SU-DHL-6 (cell line): ENCODE data around the gene CTNNA2.

Experiments used
- H2AFZ ChIP-seq: fragments of 200-600 bp; sonication (generic); 2 replicates; pipeline ENCODE4 v1.6.1; 2014; ENCODE audit warnings: low read depth, mild to moderate bottlenecking, moderate library complexity, mixed read lengths, antibody characterized with exemption, low read length; ENCODE audit not compliant: severe bottlenecking
- H3F3A ChIP-seq: fragments of 200-600 bp; shearing (Covaris generic); 2 replicates; pipeline ENCODE4 v1.6.0; 2016; ENCODE audit warnings: antibody characterized with exemption, mild to moderate bottlenecking; ENCODE audit not compliant: insufficient read depth
- H3K27ac ChIP-seq: fragments of 200-600 bp; sonication (generic); 2 replicates; pipeline ENCODE4 v1.5.1; 2016; ENCODE audit warnings: low read depth, mild to moderate bottlenecking, low read length, moderate library complexity, mixed read lengths
- H3K27me3 ChIP-seq: fragments of 200-600 bp; sonication (generic), shearing (Covaris generic); 2 replicates; pipeline ENCODE4 v1.6.0; 2014; ENCODE audit warnings: mild to moderate bottlenecking, low read length
- H3K36me3 ChIP-seq: fragments of 200-600 bp; sonication (generic); 2 replicates; pipeline ENCODE4 v1.6.1; 2014; ENCODE audit warnings: mild to moderate bottlenecking, low read length, mixed read lengths
- H3K4me2 ChIP-seq: fragments of 300-600, 200-600 bp; shearing (Covaris generic), sonication (generic); 2 replicates; pipeline ENCODE4 v1.6.0; 2014; ENCODE audit warnings: low read length, low read depth, mild to moderate bottlenecking; ENCODE audit not compliant: poor library complexity, severe bottlenecking
- H3K4me3 ChIP-seq: fragments of 200-600 bp; sonication (generic); 2 replicates; pipeline ENCODE4 v1.5.1; 2014; ENCODE audit warnings: antibody characterized with exemption, low read length, mild to moderate bottlenecking, mixed read lengths; ENCODE audit not compliant: insufficient read depth, poor library complexity, severe bottlenecking
- H3K79me2 ChIP-seq: fragments of 200-600 bp; sonication (generic); 2 replicates; pipeline ENCODE4 v1.6.1; 2014; ENCODE audit warnings: mild to moderate bottlenecking, low read length, moderate library complexity; ENCODE audit not compliant: insufficient read depth
- H3K9ac ChIP-seq: fragments of 200-600 bp; sonication (generic); 2 replicates; pipeline ENCODE4 v1.7.0; 2014; ENCODE audit warnings: mild to moderate bottlenecking, low read length
- H3K9me2 ChIP-seq: fragments of 200-600 bp; sonication (generic); replicated peaks from 2 replicates; pipeline ENCODE4 v1.6.1; 2014; ENCODE audit warnings: low read length; ENCODE audit not compliant: insufficient read depth
- H3K9me3 ChIP-seq: fragments of 200-600 bp; sonication (generic); 2 replicates; pipeline ENCODE4 v1.6.1; 2014; ENCODE audit warnings: low read length, mixed read lengths; ENCODE audit not compliant: insufficient read depth
- H4K20me1 ChIP-seq: fragments of 200-600 bp; sonication (generic); 2 replicates; pipeline ENCODE4 v1.6.1; 2014; ENCODE audit warnings: low read depth, mild to moderate bottlenecking, antibody characterized with exemption, low read length, moderate library complexity, mixed read lengths
- EZH2phosphoT487 ChIP-seq: fragments of 200-600 bp; sonication (generic), shearing (Covaris generic); conservative IDR thresholded peaks from 2 replicates; pipeline ENCODE4 v1.6.1; 2018; ENCODE audit warnings: mild to moderate bottlenecking, antibody characterized with exemption, low read length, moderate library complexity, mixed read lengths
- TF ChIP-seq, protein P1 (sequence below): fragments of 200-600 bp; sonication (generic); IDR thresholded peaks from one replicate; pipeline ENCODE4 v1.5.1; 2017; ENCODE audit warnings: antibody characterized with exemption, mild to moderate bottlenecking, low read length, moderate library complexity; ENCODE audit not compliant: insufficient read depth, poor library complexity, severe bottlenecking

The CTNNA2 gene

DNA sequence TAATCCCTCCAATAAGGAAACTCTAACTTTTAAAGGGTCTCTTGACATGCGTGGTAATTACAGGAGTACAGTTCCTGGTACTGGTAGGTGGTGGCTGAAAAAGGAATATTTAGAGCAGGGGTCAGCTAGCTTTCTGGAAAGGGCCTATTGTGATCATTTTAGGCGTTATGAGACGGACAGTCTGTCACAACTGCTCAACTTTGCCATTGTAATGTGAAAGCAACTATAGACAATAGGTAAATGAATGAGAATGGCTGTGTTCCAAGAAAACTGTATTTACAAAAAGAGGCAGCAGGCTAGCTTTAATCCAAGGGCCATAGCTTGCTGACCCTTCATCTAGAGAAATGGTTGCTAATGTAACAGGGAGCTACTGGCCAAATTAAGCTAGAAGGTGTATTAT, 969.4 kb downstream of the CTNNA2 start:
- Histone ChIP-seq H3K79me2 (no peaks in the 10 kb centered on the region), H3K9ac (no peak overlapping the region), H4K20me1 (no peaks in the 10 kb centered on the region), H2AFZ (no peak overlapping the region), H3K4me3 (no peak overlapping the region), H3K36me3 (no peaks in the 10 kb centered on the region), H3K9me3 (no peaks in the 10 kb centered on the region), H3K9me2 (no peaks in the 10 kb centered on the region), H3K27me3 (no peaks in the 10 kb centered on the region), H3K4me2 (no peak overlapping the region), H3K27ac (no peak overlapping the region), H3F3A (no peaks in the 10 kb centered on the region)
- TF ChIP-seq, protein P1, sequence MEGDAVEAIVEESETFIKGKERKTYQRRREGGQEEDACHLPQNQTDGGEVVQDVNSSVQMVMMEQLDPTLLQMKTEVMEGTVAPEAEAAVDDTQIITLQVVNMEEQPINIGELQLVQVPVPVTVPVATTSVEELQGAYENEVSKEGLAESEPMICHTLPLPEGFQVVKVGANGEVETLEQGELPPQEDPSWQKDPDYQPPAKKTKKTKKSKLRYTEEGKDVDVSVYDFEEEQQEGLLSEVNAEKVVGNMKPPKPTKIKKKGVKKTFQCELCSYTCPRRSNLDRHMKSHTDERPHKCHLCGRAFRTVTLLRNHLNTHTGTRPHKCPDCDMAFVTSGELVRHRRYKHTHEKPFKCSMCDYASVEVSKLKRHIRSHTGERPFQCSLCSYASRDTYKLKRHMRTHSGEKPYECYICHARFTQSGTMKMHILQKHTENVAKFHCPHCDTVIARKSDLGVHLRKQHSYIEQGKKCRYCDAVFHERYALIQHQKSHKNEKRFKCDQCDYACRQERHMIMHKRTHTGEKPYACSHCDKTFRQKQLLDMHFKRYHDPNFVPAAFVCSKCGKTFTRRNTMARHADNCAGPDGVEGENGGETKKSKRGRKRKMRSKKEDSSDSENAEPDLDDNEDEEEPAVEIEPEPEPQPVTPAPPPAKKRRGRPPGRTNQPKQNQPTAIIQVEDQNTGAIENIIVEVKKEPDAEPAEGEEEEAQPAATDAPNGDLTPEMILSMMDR = no peak
- TF ChIP-seq EZH2phosphoT487 = no peak

DNA sequence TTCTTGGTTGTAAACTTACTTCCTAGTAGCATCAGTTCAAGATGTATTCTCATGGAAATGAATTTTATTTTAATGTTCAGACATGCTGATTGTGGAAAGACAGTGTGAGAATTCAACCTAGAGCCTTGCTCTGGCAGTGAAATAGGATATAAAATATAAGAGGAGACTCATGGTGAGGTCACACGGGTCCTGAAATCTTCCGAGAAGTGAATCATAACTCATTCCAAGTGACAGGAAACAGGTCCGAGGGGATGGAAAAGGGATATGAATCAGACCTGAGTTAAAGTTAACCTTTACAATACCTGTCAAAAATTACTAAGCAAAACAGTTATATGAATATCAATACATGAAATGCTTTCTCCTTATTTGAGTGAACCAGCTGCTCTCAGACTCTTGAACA, 976.9 kb downstream of the CTNNA2 start:
- H3K9me3 ChIP-seq = no peaks in the 10 kb centered on the region
- no peaks in the 10 kb centered on the region for H3K27me3 ChIP-seq
- H3K27ac ChIP-seq = no peak overlapping the region
- no peak overlapping the region for H3K4me3 ChIP-seq
- H3K9ac ChIP-seq = no peak overlapping the region
- no peaks in the 10 kb centered on the region for H4K20me1 ChIP-seq
- H3K79me2 ChIP-seq = no peaks in the 10 kb centered on the region
- TF ChIP-seq, protein P1 = no peak
- TF ChIP-seq EZH2phosphoT487 = no peak
- H3K4me2 ChIP-seq = no peak overlapping the region
- no peaks in the 10 kb centered on the region for H3K36me3 ChIP-seq
- H2AFZ ChIP-seq = no peak overlapping the region
- H3K9me2 ChIP-seq = no peaks in the 10 kb centered on the region
- no peaks in the 10 kb centered on the region for H3F3A ChIP-seq

DNA sequence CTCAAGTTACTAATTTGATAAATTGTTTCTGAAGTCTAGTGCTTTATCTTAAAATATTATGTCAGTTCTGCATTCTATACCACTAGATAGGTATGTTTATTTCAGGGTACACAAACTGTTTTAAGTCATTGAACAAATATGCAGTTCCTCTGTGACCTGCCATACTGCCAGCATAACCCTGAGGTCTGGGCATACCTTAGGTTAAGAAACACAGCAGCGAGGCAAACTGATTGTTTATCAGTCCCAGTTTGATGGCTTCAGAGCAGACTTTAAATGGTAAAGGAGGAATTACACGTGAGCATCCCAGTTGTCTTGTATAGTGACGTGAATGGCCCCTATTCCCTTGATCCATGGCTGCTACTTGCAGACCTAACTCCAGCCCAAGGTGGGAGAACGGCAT, 978.1 kb downstream of the CTNNA2 start:
- no peak for TF ChIP-seq EZH2phosphoT487
- TF ChIP-seq, protein P1 = no peak
- no peaks in the 10 kb centered on the region for H3F3A ChIP-seq
- H4K20me1 ChIP-seq = no peaks in the 10 kb centered on the region
- H3K9ac ChIP-seq = no peak overlapping the region
- H3K79me2 ChIP-seq = no peaks in the 10 kb centered on the region
- H3K9me2 ChIP-seq = no peaks in the 10 kb centered on the region
- no peaks in the 10 kb centered on the region for H3K9me3 ChIP-seq
- H3K4me2 ChIP-seq = no peak overlapping the region
- H3K4me3 ChIP-seq = no peak overlapping the region
- H3K36me3 ChIP-seq = no peaks in the 10 kb centered on the region
- no peak overlapping the region for H3K27ac ChIP-seq
- H2AFZ ChIP-seq = no peak overlapping the region
- H3K27me3 ChIP-seq = no peaks in the 10 kb centered on the region

DNA sequence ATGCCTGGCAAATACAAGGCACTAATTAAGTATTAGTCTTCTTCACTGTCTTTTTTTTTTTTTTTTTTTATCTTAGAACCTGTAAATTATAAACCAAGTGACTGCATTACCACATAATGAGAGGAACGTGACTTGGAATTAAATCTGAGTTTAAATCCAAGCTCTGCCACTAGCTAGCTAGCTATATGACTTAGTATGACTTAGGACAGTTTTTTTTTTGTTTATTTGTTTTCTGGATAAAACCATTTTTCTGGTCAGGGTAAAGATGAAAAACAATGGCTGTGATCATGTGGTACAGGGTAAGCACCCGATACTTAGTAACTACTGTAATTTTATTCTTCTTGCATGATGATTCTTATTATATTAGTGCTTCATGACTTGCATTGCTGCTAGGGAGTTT, 983.5 kb downstream of the CTNNA2 start:
- H3K27ac ChIP-seq = no peak overlapping the region
- H3K27me3 ChIP-seq = no peaks in the 10 kb centered on the region
- H3K4me3 ChIP-seq = no peak overlapping the region
- no peaks in the 10 kb centered on the region for H3K79me2 ChIP-seq
- no peak overlapping the region for H3K9ac ChIP-seq
- no peaks in the 10 kb centered on the region for H3K9me3 ChIP-seq
- H3K4me2 ChIP-seq = no peak overlapping the region
- H4K20me1 ChIP-seq = no peaks in the 10 kb centered on the region
- no peaks in the 10 kb centered on the region for H3F3A ChIP-seq
- no peaks in the 10 kb centered on the region for H3K36me3 ChIP-seq
- H2AFZ ChIP-seq = no peak overlapping the region
- H3K9me2 ChIP-seq = no peaks in the 10 kb centered on the region
- TF ChIP-seq, protein P1 = no peak
- TF ChIP-seq EZH2phosphoT487 = no peak
